ENCODE results near the gene SHISA7.

Gene SHISA7

GRCh38 chr19:55387736-55388497 is 55.2 kb downstream of the SHISA7 start:
- DNase-seq (ENCODE audit: low read depth) = no peak

GRCh38 chr19:55386493-55386971 is 56.6 kb downstream of the SHISA7 start:
- no peak for DNase-seq (ENCODE audit: low read depth)

GRCh38 chr19:55385724-55386492 is 57.2 kb downstream of the SHISA7 start, which contains the start of gene RPL28:
Gene RPL28 (plus strand): TSS chr19:55385932. CDS start chr19:55386358, 426 bp downstream.
- DNase-seq (ENCODE audit: low read depth) = peak; percentile 97

- DNase-seq (ENCODE audit: low read depth) = peak; percentile 91
Observed at GRCh38 chr19:55384920-55385723, 58.0 kb downstream of the SHISA7 start.

- no peak for DNase-seq (ENCODE audit: low read depth)
Observed at GRCh38 chr19:55384131-55384919, 58.8 kb downstream of the SHISA7 start, which contains the start of gene TMEM238. Gene TMEM238 (minus strand): TSS chr19:55384292. CDS start chr19:55384259, 33 bp downstream.

GRCh38 chr19:55383279-55384130 is 59.6 kb downstream of the SHISA7 start:
- DNase-seq (ENCODE audit: low read depth) = no peak

GRCh38 chr19:55382522-55383054 is 60.5 kb downstream of the SHISA7 start:
- DNase-seq (ENCODE audit: low read depth) = no peak

GRCh38 chr19:55382013-55382412 is 61.1 kb downstream of the SHISA7 start:
- no peak for DNase-seq (ENCODE audit: low read depth)

- DNase-seq (ENCODE audit: low read depth) = no peak
Observed at GRCh38 chr19:55379174-55379573, 63.9 kb downstream of the SHISA7 start.

Data from GM04504 (cell line).